ENCODE measurements around the gene MRPL10. TPM values are rescaled to one million over a fixed set of nuclear protein-coding genes. Genes with fewer than 3 reads are reported as not detected.

Gene MRPL10
- total and polyA plus RNA-seq, 2 of the 8 experiments (the other 6 are each of a cell fraction or from before 2014, with no cell fraction given): 85.3 to 214 TPM

DNA sequence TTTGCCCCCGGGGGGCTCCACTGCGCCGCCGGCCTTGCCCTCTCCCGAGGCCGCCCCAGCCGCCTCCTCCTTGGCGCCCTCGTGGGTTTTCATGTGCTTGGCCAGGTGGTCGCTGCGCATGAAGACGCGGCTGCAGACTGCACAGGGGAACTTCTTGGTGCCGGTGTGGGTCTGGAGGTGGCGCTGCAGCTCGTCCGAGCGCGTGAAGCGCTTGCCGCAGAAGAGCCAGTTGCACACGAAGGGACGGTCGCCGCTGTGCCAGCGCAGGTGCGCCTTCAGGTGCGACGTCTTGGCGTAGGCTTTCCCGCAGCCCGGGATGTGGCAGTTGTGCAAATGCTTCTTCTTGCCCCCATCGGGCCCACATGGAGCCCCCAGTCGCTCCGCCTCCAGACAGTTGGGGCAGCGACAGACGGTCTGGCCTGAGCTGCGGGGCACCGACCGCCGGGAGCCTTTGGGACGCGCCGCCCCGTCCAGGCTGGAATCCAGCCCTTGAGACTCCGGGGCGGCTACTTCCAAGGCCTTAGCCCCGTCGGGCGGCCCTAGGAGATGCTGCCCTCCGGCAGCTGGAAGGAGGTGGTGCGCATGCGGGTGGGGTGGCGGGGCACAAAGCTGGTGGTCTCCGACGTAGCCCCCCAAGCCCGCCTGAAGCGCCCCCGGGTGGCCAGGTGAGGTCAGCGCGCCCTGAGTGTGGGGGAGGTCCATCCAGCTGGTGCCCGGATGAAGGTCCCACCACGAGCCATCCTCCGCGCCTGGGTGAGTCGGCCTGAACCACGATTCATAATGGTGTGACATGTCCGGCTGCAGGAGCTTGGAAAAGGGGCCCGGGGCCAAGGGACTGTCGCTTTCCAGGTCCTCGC is 16.2 kb upstream of the MRPL10 start (continued):
- TF ChIP-seq, protein P1, sequence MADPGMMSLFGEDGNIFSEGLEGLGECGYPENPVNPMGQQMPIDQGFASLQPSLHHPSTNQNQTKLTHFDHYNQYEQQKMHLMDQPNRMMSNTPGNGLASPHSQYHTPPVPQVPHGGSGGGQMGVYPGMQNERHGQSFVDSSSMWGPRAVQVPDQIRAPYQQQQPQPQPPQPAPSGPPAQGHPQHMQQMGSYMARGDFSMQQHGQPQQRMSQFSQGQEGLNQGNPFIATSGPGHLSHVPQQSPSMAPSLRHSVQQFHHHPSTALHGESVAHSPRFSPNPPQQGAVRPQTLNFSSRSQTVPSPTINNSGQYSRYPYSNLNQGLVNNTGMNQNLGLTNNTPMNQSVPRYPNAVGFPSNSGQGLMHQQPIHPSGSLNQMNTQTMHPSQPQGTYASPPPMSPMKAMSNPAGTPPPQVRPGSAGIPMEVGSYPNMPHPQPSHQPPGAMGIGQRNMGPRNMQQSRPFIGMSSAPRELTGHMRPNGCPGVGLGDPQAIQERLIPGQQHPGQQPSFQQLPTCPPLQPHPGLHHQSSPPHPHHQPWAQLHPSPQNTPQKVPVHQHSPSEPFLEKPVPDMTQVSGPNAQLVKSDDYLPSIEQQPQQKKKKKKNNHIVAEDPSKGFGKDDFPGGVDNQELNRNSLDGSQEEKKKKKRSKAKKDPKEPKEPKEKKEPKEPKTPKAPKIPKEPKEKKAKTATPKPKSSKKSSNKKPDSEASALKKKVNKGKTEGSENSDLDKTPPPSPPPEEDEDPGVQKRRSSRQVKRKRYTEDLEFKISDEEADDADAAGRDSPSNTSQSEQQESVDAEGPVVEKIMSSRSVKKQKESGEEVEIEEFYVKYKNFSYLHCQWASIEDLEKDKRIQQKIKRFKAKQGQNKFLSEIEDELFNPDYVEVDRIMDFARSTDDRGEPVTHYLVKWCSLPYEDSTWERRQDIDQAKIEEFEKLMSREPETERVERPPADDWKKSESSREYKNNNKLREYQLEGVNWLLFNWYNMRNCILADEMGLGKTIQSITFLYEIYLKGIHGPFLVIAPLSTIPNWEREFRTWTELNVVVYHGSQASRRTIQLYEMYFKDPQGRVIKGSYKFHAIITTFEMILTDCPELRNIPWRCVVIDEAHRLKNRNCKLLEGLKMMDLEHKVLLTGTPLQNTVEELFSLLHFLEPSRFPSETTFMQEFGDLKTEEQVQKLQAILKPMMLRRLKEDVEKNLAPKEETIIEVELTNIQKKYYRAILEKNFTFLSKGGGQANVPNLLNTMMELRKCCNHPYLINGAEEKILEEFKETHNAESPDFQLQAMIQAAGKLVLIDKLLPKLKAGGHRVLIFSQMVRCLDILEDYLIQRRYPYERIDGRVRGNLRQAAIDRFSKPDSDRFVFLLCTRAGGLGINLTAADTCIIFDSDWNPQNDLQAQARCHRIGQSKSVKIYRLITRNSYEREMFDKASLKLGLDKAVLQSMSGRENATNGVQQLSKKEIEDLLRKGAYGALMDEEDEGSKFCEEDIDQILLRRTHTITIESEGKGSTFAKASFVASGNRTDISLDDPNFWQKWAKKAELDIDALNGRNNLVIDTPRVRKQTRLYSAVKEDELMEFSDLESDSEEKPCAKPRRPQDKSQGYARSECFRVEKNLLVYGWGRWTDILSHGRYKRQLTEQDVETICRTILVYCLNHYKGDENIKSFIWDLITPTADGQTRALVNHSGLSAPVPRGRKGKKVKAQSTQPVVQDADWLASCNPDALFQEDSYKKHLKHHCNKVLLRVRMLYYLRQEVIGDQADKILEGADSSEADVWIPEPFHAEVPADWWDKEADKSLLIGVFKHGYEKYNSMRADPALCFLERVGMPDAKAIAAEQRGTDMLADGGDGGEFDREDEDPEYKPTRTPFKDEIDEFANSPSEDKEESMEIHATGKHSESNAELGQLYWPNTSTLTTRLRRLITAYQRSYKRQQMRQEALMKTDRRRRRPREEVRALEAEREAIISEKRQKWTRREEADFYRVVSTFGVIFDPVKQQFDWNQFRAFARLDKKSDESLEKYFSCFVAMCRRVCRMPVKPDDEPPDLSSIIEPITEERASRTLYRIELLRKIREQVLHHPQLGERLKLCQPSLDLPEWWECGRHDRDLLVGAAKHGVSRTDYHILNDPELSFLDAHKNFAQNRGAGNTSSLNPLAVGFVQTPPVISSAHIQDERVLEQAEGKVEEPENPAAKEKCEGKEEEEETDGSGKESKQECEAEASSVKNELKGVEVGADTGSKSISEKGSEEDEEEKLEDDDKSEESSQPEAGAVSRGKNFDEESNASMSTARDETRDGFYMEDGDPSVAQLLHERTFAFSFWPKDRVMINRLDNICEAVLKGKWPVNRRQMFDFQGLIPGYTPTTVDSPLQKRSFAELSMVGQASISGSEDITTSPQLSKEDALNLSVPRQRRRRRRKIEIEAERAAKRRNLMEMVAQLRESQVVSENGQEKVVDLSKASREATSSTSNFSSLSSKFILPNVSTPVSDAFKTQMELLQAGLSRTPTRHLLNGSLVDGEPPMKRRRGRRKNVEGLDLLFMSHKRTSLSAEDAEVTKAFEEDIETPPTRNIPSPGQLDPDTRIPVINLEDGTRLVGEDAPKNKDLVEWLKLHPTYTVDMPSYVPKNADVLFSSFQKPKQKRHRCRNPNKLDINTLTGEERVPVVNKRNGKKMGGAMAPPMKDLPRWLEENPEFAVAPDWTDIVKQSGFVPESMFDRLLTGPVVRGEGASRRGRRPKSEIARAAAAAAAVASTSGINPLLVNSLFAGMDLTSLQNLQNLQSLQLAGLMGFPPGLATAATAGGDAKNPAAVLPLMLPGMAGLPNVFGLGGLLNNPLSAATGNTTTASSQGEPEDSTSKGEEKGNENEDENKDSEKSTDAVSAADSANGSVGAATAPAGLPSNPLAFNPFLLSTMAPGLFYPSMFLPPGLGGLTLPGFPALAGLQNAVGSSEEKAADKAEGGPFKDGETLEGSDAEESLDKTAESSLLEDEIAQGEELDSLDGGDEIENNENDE (IDR thresholded peaks at IDR 0.05; ENCODE audit: insufficient replicate concordance, low read length): no peak
- TF ChIP-seq RAD21 (IDR thresholded peaks at IDR 0.05 in 1 of 2, conservative IDR thresholded peaks at IDR 0.05 in 1 of 2; ENCODE audit: low read depth in 2 of 2, low read length in 2 of 2) (peak; percentile 62 to 75), FOSL1 (IDR thresholded peaks at IDR 0.05; ENCODE audit: insufficient read depth, low read depth, low read length) (no peak), ASH2L (IDR thresholded peaks at IDR 0.05; ENCODE audit: low read length) (no peak), NANOG (IDR thresholded peaks at IDR 0.05; ENCODE audit: insufficient read depth, low read depth, low read length, poor library complexity, severe bottlenecking) (no peak), CTCF (IDR thresholded peaks at IDR 0.05; ENCODE audit: control extremely low read depth in 1 of 3, insufficient read depth in 1 of 3, low read depth in 1 of 3, low read length in 3 of 3) (peak; percentile 73 to 83 (median 78))

Measured in H1 (cell line).